Measurements from ENCODE around the gene PCDHGA5.
"Not testable (repeated sequence)": the region's sequence is repeated elsewhere in the genome, so short reads cannot be mapped to it uniquely, and the experiment has no call there.

GRCh38 chr5:141397756-141398551 lies 34.0 kb downstream of the PCDHGA5 start, which contains the start of gene PCDHGB5:
- not testable (repeated sequence) for TF ChIP-seq EZH2phosphoT487 (IDR thresholded peaks at IDR 0.05; ENCODE audit: insufficient read depth, low read depth); EZH2 (IDR thresholded peaks at IDR 0.05; ENCODE audit: insufficient read depth, poor library complexity, severe bottlenecking)
